HG03442 (cell line): Measurements from ENCODE around the gene SREBF1.

Source experiments
- ATAC-seq: cut with Tn5 transposase; IDR thresholded peaks from one replicate; pipeline ENCODE4 v1.9.1; 2021; ENCODE audit warnings: mild to moderate bottlenecking, moderate library complexity; ENCODE audit not compliant: unreplicated experiment

The SREBF1 gene

DNA sequence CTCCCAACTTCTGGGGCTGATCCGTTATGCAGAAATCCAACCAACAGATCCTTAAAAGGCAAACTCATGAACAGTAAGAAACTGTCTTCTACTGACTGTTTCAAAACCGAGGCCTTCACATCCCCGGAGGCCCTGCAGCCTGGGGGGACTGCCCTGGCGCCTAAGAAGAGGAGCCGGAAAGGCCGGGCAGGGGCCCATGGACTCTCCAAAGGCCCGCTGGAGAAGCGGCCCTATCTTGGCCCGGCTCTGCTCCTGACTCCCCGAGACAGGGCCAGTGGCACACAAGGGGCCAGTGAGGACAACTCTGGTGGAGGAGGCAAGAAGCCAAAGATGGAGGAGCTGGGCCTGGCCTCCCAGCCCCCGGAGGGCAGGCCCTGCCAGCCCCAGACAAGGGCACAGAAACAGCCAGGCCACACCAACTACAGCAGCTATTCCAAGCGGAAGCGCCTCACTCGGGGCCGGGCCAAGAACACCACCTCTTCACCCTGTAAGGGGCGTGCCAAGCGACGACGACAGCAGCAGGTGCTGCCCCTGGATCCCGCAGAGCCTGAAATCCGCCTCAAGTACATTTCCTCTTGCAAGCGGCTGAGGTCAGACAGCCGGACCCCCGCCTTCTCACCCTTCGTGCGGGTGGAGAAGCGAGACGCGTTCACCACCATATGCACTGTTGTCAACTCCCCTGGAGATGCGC is 39.5 kb downstream of the SREBF1 start:
- ATAC-seq: no peak

DNA sequence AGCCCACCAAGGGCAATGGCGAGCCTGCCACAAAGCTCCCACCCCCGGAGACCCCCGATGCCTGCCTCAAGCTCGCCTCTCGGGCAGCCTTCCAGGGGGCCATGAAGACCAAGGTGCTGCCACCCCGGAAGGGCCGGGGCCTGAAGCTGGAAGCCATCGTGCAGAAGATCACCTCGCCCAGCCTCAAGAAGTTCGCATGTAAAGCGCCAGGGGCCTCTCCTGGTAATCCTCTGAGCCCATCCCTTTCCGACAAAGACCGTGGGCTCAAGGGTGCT is 40.1 kb downstream of the SREBF1 start:
- ATAC-seq: no peak

GRCh38 chr17:17795946-17796786 is 40.6 kb downstream of the SREBF1 start:
- ATAC-seq: no peak

GRCh38 chr17:17795296-17795695 is 41.5 kb downstream of the SREBF1 start:
- ATAC-seq: no peak

- no peak for ATAC-seq
Measured at GRCh38 chr17:17794382-17794781, 42.4 kb downstream of the SREBF1 start.

DNA sequence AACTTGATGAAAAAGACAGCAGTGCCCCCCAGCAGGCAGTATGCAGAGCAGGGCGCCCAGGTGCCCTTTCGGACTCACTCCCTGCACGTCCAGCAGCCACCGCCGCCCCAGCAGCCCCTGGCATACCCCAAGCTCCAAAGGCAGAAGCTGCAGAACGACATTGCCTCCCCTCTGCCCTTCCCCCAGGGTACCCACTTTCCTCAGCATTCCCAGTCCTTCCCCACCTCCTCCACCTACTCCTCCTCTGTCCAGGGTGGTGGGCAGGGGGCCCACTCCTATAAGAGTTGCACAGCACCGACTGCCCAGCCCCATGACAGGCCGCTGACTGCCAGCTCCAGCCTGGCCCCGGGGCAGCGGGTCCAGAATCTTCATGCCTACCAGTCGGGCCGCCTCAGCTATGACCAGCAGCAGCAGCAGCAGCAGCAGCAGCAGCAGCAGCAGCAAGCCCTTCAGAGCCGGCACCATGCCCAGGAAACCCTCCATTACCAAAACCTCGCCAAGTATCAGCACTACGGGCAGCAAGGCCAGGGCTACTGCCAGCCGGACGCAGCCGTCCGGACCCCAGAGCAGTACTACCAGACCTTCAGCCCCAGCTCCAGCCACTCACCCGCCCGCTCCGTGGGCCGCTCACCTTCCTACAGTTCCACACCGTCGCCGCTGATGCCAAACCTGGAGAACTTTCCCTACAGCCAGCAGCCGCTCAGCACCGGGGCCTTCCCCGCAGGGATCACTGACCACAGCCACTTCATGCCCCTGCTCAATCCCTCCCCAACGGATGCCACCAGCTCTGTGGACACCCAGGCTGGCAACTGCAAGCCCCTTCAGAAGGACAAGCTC is 43.2 kb downstream of the SREBF1 start:
- ATAC-seq: no peak

DNA sequence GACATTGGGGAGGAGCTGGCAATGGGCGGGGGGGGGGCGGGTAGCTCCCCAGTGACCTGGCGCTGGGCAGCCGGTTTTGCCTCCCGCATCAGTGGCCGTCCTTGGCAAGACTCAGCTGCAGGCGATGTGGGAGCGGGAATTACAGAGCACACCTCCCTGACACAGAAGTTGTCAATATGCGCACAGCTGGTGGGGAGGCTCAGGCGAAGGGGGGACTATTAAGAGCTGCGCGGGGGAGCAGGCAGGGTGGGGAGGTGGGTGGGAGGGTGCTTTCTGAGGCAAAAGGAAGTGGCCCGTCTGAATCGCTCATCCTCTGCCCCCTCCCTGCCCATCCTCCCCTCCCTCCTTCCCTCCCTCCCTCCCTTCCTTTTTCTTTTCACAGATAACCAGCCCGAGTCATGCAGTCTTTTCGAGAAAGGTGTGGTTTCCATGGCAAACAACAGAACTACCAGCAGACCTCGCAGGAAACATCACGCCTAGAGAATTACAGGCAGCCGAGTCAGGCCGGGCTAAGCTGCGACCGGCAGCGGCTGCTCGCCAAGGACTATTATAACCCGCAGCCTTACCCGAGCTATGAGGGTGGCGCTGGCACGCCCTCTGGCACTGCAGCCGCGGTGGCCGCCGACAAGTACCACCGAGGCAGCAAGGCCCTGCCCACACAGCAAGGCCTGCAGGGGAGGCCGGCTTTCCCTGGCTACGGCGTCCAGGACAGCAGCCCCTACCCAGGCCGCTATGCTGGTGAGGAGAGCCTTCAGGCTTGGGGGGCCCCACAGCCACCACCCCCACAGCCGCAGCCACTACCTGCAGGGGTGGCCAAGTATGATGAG is 44.0 kb downstream of the SREBF1 start:
- ATAC-seq: no peak

- no peak for ATAC-seq
Measured at GRCh38 chr17:17792037-17792550, 44.7 kb downstream of the SREBF1 start.

GRCh38 chr17:17790637-17791464 is 45.9 kb downstream of the SREBF1 start:
- ATAC-seq: no peak

GRCh38 chr17:17789828-17790636 is 46.8 kb downstream of the SREBF1 start:
- no peak for ATAC-seq

DNA sequence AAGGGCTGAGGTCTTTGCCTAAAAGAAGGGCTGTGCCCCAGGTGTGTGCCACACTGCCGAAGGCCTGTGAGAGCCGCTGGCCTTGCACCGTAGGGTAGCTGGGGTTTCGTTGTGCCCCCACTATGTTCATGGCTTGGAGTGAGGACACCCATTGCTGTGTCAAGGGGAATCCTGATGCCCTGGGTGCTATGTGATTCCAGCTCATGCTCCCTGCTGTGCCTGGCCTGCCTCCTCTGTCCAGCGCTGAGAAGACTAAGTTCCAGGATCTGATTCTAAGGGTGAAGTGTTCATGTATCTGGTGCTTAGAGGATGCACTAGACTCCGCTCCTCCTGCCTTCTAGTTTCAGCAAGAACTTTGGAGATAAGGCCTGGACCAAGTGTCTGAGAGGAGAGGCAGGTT is 47.4 kb downstream of the SREBF1 start:
- no peak for ATAC-seq

DNA sequence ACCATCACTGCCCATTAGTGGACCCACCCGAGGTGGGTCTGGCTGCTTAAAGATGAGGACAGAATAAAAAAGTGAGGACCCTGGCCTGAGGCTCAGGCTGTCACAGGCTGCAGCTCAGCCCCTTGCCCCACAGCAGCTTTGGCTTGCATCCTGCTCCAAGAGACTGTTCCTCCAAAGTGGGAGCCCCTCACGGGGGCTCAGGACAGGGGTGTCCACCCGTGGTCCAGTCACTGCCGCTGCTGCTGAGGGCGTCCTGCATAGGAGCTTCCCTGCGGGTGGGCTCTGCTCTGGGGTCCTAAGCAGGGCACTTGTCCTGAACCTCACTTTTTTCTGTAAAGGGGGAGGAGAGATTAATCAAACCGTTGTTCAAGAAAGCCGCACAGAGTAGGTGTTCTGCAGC is 47.8 kb downstream of the SREBF1 start:
- no peak for ATAC-seq

GRCh38 chr17:17787568-17787967 is 49.2 kb downstream of the SREBF1 start:
- no peak for ATAC-seq

GRCh38 chr17:17786998-17787397 is 49.8 kb downstream of the SREBF1 start:
- ATAC-seq: no peak

- ATAC-seq: no peak
Measured at GRCh38 chr17:17785407-17785806, 51.4 kb downstream of the SREBF1 start.

DNA sequence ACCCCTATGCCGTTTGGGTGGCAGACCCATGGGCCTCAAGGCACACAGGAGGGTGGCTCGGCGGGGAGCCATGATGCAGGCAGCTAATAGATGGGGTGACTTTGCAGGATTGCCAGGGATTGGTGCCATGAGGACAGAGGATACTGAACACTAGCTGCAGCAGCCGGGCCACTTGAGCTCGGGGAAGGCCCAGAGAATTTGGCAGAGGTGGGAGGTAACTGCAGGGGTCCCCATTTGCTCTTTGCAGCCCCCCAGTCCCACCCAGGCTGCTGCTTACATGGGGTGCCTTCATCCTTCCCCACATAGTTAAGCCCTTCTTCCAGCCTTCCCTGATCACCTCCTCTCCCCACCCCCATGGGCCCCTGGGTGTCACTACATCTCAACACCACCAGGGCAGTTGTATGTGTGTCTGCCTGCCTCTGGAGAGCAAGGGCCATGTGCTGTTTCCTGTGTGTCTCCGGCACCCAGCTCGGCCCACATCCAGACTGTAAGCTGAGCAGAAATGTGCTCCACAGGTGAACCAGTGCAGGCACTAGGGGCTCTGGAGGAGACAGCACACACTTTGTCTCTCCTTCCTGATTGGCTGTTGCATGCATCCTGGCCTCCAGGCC is 52.0 kb downstream of the SREBF1 start:
- no peak for ATAC-seq

DNA sequence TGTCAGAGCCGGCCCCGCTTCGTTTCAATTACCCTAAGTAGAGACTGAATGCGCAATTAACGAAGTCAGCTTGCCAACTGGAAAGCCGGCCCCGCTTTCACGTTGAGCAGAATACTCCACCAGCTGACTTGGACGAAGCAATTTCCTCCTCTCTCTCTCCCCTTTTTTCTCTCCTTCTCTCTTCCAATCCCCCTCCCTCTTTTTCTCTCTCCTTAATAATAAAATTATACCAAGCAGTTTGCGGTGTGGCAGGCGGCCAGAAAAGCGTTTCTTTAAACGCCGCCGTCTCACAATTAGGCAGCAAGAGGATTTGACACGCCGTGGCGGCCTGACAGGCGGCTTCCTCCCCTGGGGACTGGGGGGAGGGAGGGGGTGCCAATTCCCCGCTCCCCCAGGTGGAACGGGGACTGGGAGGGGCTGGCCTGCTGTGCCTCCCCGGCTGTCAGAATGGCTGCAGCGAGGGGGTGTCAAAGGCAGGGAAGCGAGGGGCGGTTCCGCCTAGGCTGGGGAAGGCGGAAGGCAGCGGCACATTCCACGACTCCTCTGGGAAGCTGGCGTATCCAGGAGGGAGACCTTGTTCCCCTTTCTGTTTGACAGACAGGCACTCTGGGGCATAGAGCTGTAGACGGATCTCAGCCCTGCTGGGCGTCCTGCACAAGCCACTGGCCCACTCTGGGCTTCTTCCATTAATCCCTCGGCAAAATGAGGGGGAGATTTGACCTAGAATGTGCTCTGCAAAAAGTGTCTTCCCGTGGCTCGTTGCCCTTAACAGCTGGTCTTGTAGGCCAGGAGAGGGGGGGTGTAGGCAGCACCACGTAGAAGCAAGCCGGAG is 52.7 kb downstream of the SREBF1 start:
- peak; percentile 9 for ATAC-seq
